ENCODE data around the gene CARD11.

DNA sequence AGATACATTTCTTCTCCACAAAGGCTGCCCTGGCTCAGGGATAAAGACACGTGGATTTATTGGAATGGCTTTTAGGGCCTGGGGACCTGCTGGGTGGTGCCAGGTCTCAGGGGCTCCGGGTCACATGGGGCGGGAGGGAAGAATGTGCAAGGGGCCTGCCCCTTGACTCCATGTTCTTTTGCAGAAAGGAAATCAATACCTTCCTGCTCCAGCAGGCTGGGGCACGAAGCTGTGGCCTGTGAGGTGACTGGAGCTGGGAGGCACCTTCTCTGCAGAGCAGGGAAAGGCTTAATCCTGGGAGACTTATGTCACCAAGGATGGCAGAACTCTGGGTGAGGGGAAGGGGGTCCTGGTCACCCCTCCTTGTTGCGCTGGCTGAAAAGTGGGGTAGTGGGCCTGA, 157.3 kb downstream of the CARD11 start:
- no peak for TF ChIP-seq POLR2AphosphoS5 (IDR thresholded peaks at IDR 0.05)
- TF ChIP-seq, protein P1, sequence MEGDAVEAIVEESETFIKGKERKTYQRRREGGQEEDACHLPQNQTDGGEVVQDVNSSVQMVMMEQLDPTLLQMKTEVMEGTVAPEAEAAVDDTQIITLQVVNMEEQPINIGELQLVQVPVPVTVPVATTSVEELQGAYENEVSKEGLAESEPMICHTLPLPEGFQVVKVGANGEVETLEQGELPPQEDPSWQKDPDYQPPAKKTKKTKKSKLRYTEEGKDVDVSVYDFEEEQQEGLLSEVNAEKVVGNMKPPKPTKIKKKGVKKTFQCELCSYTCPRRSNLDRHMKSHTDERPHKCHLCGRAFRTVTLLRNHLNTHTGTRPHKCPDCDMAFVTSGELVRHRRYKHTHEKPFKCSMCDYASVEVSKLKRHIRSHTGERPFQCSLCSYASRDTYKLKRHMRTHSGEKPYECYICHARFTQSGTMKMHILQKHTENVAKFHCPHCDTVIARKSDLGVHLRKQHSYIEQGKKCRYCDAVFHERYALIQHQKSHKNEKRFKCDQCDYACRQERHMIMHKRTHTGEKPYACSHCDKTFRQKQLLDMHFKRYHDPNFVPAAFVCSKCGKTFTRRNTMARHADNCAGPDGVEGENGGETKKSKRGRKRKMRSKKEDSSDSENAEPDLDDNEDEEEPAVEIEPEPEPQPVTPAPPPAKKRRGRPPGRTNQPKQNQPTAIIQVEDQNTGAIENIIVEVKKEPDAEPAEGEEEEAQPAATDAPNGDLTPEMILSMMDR (IDR thresholded peaks at IDR 0.05): no peak
